ENCODE results near the gene RPL36.

DNA sequence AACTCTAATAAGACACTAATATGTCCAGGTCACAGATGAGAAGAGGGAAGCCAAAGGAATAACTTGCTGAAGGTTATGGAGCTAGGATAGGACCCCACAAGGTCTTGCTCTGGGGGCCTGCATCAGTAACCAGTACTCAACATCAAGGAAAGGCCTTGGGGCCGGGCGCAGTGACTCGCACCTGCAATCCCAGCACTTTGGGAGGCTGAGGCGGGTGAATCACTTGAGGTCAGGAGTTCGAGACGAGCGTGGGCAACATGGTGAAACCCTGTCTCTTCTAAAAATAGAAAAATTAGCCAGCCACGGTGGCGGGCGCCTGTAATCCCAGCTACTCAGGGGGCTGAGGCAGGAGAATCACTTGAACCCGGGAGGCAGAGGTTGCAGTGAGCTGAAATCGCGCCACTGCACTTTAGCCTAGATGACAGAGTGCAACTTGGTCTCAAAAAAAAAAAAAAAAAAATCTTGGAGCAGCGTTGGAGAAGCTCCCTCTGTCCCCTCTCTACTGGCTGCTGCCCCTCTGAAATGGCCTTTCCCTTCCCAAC is 28.0 kb downstream of the RPL36 start:
- TF ChIP-seq EZH2 (IDR thresholded peaks at IDR 0.05): no peak
- TF ChIP-seq POLR2AphosphoS5 (IDR thresholded peaks at IDR 0.05; ENCODE audit: borderline replicate concordance, low read depth, low read length): no peak
- TF ChIP-seq FOXP2 (optimal IDR thresholded peaks at IDR 0.05; ENCODE audit: control extremely low read depth, extremely low read length, insufficient read depth): no peak

Data from SK-N-MC (cell line).